Suprapubic skin (tissue), 4 donors: ENCODE results near the gene SNX17. TPM values are rescaled to one million over a fixed set of nuclear protein-coding genes. Genes with fewer than 3 reads are reported as not detected.
"Not testable (repeated sequence)": the region's sequence is repeated elsewhere in the genome, so short reads cannot be mapped to it uniquely, and the experiment has no call there.

Experiments
- DNase-seq, 2 donors: peaks; one replicate each; pipeline ENCODE4 v3.0.0-alpha.2; 2019; ENCODE audit warnings: low spot score in 2 of 2
- H3K27ac ChIP-seq: fragments of 200-600 bp; sonication (generic); one replicate; pipeline ENCODE4 v1.5.1; 2019
- H3K27me3 ChIP-seq: fragments of 200-600 bp; sonication (generic); one replicate; pipeline ENCODE4 v1.5.1; 2019
- H3K36me3 ChIP-seq: fragments of 200-600 bp; sonication (generic); one replicate; pipeline ENCODE4 v1.5.1; 2019
- H3K4me1 ChIP-seq: fragments of 200-600 bp; sonication (generic); one replicate; pipeline ENCODE4 v1.5.1; 2019
- H3K4me3 ChIP-seq: fragments of 200-600 bp; sonication (generic); one replicate; pipeline ENCODE4 v1.5.1; 2019; ENCODE audit warnings: mild to moderate bottlenecking
- H3K9me3 ChIP-seq: fragments of 200-600 bp; sonication (generic); one replicate; pipeline ENCODE4 v1.5.1; 2019
- EP300 ChIP-seq: sonication (generic); formaldehyde crosslinking; IDR thresholded peaks from one replicate; pipeline ENCODE4 v1.6.1; 2017; ENCODE audit warnings: antibody characterized with exemption
- POLR2A ChIP-seq, 2 donors: fragments of 450-650 bp; IDR thresholded peaks; one replicate each; pipeline ENCODE4 v1.6.1; 2017; ENCODE audit warnings: antibody characterized with exemption in 2 of 2, mild to moderate bottlenecking in 2 of 2, moderate library complexity in 2 of 2
- POLR2AphosphoS5 ChIP-seq, 3 donors: sonication (generic); formaldehyde crosslinking; IDR thresholded peaks; one replicate each; pipeline ENCODE4 v1.6.1; 2017; ENCODE audit warnings: antibody characterized with exemption in 3 of 3
- WGBS: methylation state at CpG from one replicate; pipeline ENCODE4 v1.1.5; 2018; 5-methylcytosine and 5-hydroxymethylcytosine counted together
- total RNA-seq, 4 donors: library from RNA; depleted of rRNA; stranded (reverse); fragments of >200 nt; gene quantifications; one replicate each; pipeline ENCODE4 v1.1.0, GENCODE V29; 2016
- TF ChIP-seq, protein P1 (sequence below), 2 donors: fragments of 200-600 bp in 1 of 2; fragments of 450-650 bp in 1 of 2; sonication (generic) in 1 of 2; IDR thresholded peaks; one replicate each; pipeline ENCODE4 v1.5.1; 2016 to 2019; ENCODE audit warnings: antibody characterized with exemption in 2 of 2, mild to moderate bottlenecking in 1 of 2, moderate library complexity in 1 of 2

The SNX17 gene
- total RNA-seq, 4 donors from 2014 or later, result 73.4 to 89.8 (median 76.4) TPM

GRCh38 chr2:27350106-27350693 lies 20.2 kb upstream of the SNX17 start:
- H3K4me1 ChIP-seq, result peaks cover 20% of the 10 kb centered on the region
- 84% methylated on average over 7 of the region's 7 CpGs for WGBS
- H3K4me3 ChIP-seq, result no peak overlapping the region
- TF ChIP-seq, protein P1, sequence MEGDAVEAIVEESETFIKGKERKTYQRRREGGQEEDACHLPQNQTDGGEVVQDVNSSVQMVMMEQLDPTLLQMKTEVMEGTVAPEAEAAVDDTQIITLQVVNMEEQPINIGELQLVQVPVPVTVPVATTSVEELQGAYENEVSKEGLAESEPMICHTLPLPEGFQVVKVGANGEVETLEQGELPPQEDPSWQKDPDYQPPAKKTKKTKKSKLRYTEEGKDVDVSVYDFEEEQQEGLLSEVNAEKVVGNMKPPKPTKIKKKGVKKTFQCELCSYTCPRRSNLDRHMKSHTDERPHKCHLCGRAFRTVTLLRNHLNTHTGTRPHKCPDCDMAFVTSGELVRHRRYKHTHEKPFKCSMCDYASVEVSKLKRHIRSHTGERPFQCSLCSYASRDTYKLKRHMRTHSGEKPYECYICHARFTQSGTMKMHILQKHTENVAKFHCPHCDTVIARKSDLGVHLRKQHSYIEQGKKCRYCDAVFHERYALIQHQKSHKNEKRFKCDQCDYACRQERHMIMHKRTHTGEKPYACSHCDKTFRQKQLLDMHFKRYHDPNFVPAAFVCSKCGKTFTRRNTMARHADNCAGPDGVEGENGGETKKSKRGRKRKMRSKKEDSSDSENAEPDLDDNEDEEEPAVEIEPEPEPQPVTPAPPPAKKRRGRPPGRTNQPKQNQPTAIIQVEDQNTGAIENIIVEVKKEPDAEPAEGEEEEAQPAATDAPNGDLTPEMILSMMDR (IDR thresholded peaks at IDR 0.05), result no peak
- TF ChIP-seq POLR2A (IDR thresholded peaks at IDR 0.05) (no peak), EP300 (no peak), POLR2AphosphoS5 (IDR thresholded peaks at IDR 0.05) (no peak)
- DNase-seq, result no peak
- H3K9me3 ChIP-seq, result no peaks in the 10 kb centered on the region
- H3K27ac ChIP-seq, result no peak overlapping the region
- H3K36me3 ChIP-seq, result no peaks in the 10 kb centered on the region
- H3K27me3 ChIP-seq, result no peaks in the 10 kb centered on the region

- TF ChIP-seq, protein P1 (IDR thresholded peaks at IDR 0.05), result no peak
- TF ChIP-seq POLR2AphosphoS5 (IDR thresholded peaks at IDR 0.05) (no peak), EP300 (no peak), POLR2A (IDR thresholded peaks at IDR 0.05) (no peak)
- WGBS, result 84% methylated on average over 6 of the region's 6 CpGs
Measured at GRCh38 chr2:27351802-27352598, 18.4 kb upstream of the SNX17 start.

GRCh38 chr2:27353386-27353761 lies 17.0 kb upstream of the SNX17 start:
- not testable (repeated sequence) for H3K9me3 ChIP-seq, DNase-seq, H3K4me3 ChIP-seq, H3K27ac ChIP-seq, H3K27me3 ChIP-seq, H3K36me3 ChIP-seq
- peaks cover 37% of the 10 kb centered on the region for H3K4me1 ChIP-seq
- 96% methylated on average over 5 of the region's 5 CpGs for WGBS

More at GRCh38 chr2:27351802-27352598, 18.4 kb upstream of the SNX17 start:
- H3K9me3 ChIP-seq, result no peaks in the 10 kb centered on the region
- H3K27ac ChIP-seq, result no peak overlapping the region
- no peaks in the 10 kb centered on the region for H3K27me3 ChIP-seq
- H3K4me1 ChIP-seq, result peaks cover 27% of the 10 kb centered on the region
- H3K4me3 ChIP-seq, result no peak overlapping the region
- no peak for DNase-seq
- no peaks in the 10 kb centered on the region for H3K36me3 ChIP-seq

DNA sequence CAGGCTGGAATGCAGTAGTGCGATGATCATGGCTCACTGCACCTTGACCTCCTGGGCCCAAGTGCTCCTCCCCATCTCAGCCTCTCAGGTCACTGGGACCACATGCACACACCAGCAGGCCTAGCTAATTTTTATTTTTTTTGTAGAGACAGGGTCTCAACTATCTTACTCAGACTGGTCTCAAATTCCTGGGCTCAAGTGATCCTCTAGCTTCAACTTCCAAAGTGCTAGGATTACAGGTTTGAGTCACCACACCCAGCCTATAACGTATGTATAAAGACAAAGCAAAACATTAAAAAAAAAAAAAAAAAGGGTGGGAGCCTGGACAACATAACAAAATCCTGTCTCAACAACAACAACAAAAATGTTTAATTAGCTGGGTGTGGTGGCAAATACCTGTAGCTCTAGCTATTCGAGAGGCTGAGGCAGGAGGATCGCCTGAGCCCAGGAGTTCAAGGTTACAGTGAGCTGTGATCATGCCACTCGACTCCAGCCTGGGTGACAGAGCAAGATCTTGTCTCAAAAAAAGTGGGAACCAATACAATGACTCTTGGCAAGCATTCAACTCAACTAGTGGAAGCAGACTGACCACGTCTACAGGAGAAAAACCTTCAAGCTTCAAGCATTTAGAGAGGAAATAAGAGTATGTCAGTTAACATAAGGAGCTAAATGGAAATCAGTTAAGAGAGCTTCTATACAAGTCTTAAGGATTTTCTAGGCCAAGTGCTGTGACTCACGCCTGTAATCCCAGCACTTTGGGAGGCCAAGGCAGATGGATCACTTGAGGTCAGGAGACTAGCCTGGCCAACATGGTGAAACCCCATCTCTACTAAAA lies 16.4 kb upstream of the SNX17 start:
- no peaks in the 10 kb centered on the region for H3K36me3 ChIP-seq
- no peaks in the 10 kb centered on the region for H3K27me3 ChIP-seq
- no peak overlapping the region for H3K27ac ChIP-seq
- no peak for DNase-seq
- no peak overlapping the region for H3K4me3 ChIP-seq
- peaks cover 38% of the 10 kb centered on the region for H3K4me1 ChIP-seq
- H3K9me3 ChIP-seq, result no peaks in the 10 kb centered on the region
- no peak for TF ChIP-seq POLR2AphosphoS5 (IDR thresholded peaks at IDR 0.05)
- TF ChIP-seq, protein P1 (IDR thresholded peaks at IDR 0.05), result no peak
- TF ChIP-seq EP300, result no peak
- no peak for TF ChIP-seq POLR2A (IDR thresholded peaks at IDR 0.05)
- 63% methylated on average over 7 of the region's 7 CpGs for WGBS

- Histone ChIP-seq H3K4me3 (no peak overlapping the region), H3K4me1 (peaks cover 38% of the 10 kb centered on the region), H3K36me3 (no peaks in the 10 kb centered on the region), H3K9me3 (no peaks in the 10 kb centered on the region), H3K27me3 (no peaks in the 10 kb centered on the region), H3K27ac (no peak overlapping the region)
- DNase-seq, result no peak
- 93% methylated on average over 7 of the region's 7 CpGs for WGBS
- TF ChIP-seq EP300 (no peak), POLR2AphosphoS5 (IDR thresholded peaks at IDR 0.05) (no peak), POLR2A (IDR thresholded peaks at IDR 0.05) (no peak)
- TF ChIP-seq, protein P1 (IDR thresholded peaks at IDR 0.05), result no peak
Measured at GRCh38 chr2:27354597-27354927, 15.9 kb upstream of the SNX17 start.
